ENCODE results near the gene ODC1.

Gene ODC1

DNA sequence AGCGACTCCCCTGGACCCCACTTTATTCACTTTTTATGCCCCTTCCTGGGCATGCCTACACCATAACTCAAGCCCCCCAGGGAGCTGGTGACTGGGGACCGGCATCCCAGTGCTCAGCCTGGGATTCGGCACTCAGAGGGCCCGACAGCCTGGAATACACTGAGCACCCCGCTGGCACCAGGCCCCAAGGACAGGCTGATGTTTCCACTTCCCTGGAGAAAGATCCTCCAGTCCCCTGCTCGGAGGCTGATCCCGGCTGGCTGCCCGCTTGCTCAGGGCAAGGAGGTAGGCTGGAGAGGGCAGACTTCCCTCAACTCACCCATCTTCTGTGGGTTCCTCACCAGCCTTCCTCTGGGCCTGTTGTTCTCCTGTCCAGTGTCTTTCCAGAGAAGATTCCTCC lies 36.6 kb downstream of the ODC1 start:
- Mint-ChIP-seq H3K36me3 (ENCODE audit: low read depth) (peaks cover 9% of the 10 kb centered on the region), H3K27ac (no peak overlapping the region), H3K9me3 (peaks cover 3% of the 10 kb centered on the region), H3K4me1 (peaks cover 39% of the 10 kb centered on the region), H3K4me3 (no peak overlapping the region), H3K27me3 (ENCODE audit: low read depth, poor library complexity) (peaks cover 20% of the 10 kb centered on the region)
- DNase-seq: no peak
- TF ChIP-seq, protein P1, sequence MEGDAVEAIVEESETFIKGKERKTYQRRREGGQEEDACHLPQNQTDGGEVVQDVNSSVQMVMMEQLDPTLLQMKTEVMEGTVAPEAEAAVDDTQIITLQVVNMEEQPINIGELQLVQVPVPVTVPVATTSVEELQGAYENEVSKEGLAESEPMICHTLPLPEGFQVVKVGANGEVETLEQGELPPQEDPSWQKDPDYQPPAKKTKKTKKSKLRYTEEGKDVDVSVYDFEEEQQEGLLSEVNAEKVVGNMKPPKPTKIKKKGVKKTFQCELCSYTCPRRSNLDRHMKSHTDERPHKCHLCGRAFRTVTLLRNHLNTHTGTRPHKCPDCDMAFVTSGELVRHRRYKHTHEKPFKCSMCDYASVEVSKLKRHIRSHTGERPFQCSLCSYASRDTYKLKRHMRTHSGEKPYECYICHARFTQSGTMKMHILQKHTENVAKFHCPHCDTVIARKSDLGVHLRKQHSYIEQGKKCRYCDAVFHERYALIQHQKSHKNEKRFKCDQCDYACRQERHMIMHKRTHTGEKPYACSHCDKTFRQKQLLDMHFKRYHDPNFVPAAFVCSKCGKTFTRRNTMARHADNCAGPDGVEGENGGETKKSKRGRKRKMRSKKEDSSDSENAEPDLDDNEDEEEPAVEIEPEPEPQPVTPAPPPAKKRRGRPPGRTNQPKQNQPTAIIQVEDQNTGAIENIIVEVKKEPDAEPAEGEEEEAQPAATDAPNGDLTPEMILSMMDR (IDR thresholded peaks at IDR 0.05): no peak

DNA sequence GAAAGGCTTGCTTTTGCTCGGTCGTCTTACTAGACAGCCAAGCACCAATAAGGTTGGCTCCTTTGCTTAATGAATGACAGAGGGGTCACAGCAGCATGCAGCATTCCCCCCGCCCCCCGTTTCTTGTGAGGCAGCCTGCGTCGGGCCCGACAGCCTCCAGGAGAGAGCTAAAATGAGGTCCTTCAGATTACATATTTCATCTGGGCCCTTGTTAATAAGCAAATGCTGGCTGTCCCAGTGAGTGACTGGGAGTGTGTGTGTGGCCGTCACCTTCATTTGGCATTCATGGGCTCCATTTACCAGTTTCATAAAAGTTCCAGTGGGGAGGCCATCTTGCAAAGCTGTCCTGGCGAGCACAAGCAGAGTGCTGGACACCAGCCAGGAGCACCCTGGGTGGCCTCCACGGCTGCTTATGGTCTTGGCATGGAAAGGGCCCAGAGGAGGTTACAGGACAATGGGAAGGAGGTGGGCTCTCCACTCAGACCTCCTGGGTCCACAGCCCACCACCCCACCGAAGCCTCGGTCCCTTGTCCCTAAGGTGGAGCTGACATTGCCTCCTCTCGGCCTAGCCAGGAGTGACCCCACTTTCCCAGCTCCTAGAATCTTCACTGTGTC lies 37.2 kb downstream of the ODC1 start:
- TF ChIP-seq, protein P1 (IDR thresholded peaks at IDR 0.05): no peak
- H3K27ac Mint-ChIP-seq: no peak overlapping the region
- no peak overlapping the region for H3K4me3 Mint-ChIP-seq
- DNase-seq: no peak
- H3K9me3 Mint-ChIP-seq: peaks cover 3% of the 10 kb centered on the region
- H3K4me1 Mint-ChIP-seq: peaks cover 40% of the 10 kb centered on the region
- peaks cover 18% of the 10 kb centered on the region for H3K27me3 Mint-ChIP-seq (ENCODE audit: low read depth, poor library complexity)
- H3K36me3 Mint-ChIP-seq (ENCODE audit: low read depth): peaks cover 9% of the 10 kb centered on the region

DNA sequence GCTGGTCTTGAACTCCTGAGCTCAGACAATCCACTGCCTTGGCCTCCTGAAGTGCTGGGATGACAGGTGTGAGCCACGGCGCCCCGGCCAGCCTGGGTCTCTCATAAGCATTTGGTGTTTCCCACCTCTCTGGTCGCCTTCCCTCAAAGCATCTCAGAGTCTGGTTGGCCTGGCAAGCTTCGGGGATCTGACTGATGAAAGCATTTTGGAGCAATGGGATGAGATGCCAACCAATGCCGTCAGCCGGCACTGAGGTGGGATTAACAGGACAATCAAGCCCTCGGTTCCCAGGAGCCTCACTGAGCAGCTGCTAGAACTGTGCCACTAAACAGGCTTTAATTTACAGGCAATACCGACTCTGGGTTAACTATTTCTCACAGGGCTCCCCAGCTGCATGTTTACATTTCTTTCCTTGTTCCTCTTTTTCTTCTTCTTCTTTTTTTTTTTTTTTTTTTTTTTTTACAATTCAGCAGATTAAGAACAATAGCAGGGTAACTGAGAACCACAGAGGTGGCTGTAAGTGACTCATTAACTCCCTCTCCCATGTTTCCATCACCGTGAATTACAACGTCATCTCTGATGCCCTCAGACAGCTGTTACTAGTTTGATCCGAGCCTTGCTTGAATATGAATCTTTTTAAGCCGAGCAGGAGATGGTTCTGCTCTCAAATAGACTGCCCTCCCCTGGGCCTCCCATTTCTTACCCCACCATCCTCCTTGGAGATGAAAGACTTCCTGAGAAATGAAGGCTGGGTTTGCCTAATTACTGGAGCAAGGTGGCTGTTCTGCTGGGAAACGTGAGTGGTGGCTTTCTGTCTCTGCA lies 37.9 kb downstream of the ODC1 start:
- no peak overlapping the region for H3K4me3 Mint-ChIP-seq
- no peak for DNase-seq
- peaks cover 18% of the 10 kb centered on the region for H3K27me3 Mint-ChIP-seq (ENCODE audit: low read depth, poor library complexity)
- peaks cover 9% of the 10 kb centered on the region for H3K36me3 Mint-ChIP-seq (ENCODE audit: low read depth)
- peaks cover 3% of the 10 kb centered on the region for H3K9me3 Mint-ChIP-seq
- H3K4me1 Mint-ChIP-seq: peaks cover 47% of the 10 kb centered on the region
- TF ChIP-seq, protein P1 (IDR thresholded peaks at IDR 0.05): no peak
- H3K27ac Mint-ChIP-seq: no peak overlapping the region

DNA sequence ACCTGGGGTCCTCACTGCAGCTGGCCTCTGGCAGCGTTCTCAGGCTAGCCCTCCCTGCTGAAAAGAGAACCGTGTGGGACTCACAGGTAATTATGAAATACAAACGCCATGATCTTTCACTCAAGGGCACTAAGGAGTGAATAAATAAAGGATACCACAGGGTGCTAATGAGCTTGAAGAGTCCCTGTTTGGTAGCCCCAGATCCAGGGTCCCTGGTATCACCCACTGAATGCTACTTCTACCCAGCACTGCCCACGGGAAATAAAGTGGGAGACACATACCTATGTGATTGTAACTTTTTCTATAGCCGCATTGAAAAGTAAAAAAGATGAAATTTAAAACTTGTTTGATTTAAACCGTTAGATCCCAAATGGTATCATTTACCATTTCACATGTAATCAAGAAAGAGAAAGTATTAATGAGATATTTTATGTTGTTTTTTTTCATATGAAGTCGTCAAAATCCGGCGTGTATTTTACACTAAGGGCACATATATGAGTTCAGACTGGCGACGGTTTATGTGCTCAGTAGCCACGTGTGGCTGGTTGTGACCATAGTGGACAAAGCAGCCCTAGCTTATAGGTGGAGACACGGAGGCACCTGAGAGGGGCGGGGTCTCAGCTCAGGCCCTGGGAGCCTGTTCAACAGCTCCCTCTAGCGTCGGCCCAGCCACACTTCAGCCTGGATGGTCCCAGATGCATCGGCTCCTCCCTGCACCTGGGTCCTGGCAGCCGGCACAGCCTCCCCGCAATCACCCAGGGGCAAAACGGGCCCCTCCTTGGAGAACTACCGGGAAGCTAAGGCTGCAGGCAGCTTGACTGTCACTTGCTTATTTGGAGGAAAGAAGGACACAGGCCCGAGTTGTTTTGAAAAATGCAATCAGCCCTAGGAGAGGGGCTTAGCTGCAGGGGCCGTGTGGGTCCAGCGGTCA lies 39.2 kb downstream of the ODC1 start:
- H3K4me3 Mint-ChIP-seq: no peak overlapping the region
- H3K27me3 Mint-ChIP-seq (ENCODE audit: low read depth, poor library complexity): peaks cover 19% of the 10 kb centered on the region
- peaks cover 9% of the 10 kb centered on the region for H3K36me3 Mint-ChIP-seq (ENCODE audit: low read depth)
- peak; percentile 86 for DNase-seq
- no peak overlapping the region for H3K27ac Mint-ChIP-seq
- peaks cover 54% of the 10 kb centered on the region for H3K4me1 Mint-ChIP-seq
- TF ChIP-seq, protein P1 (IDR thresholded peaks at IDR 0.05): peak; percentile 96
- peaks cover 3% of the 10 kb centered on the region for H3K9me3 Mint-ChIP-seq

DNA sequence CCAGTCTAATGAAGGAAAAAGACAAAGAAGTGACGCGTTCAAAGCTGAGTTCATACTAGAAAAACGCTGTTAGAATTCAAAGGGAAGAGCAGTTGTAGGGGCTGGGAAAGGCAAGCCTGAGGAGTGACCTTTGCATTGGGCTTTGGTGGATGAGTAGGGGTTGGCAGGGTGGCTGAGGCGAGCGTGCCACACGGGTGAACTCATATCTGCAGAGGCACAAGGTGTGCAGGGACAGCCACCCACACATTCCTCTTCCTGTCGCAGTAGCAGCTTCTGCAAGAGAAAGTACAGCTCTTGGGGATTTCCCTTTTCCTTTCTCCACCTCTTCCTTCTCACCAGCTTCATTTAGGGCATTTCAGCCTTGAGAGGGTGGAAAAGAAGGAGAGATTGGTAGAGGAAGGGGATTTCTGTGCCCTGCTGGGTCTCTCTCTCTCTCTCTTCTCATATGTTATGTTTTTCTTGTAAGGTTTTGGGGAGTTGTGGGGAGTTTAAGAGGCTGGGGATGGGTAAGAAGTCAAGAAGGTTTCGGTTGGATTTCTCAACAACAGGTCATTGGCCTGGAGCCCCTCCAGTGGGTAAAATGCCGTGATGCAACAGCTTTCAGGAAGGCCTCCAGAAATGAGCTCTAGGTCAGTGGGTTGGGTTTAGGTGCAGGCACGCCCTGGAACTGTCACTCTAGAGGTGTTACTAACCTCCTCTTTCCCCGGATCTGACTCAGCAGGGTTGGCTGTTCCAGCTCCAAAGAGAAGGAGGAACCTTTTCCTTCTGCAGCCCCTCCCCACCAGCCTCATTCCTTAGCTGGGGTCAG lies 40.1 kb downstream of the ODC1 start:
- peaks cover 19% of the 10 kb centered on the region for H3K27me3 Mint-ChIP-seq (ENCODE audit: low read depth, poor library complexity)
- peaks cover 3% of the 10 kb centered on the region for H3K9me3 Mint-ChIP-seq
- DNase-seq: no peak
- TF ChIP-seq, protein P1 (IDR thresholded peaks at IDR 0.05): no peak
- peak overlapping the region; percentile 12 for H3K27ac Mint-ChIP-seq
- no peak overlapping the region for H3K4me3 Mint-ChIP-seq
- peaks cover 9% of the 10 kb centered on the region for H3K36me3 Mint-ChIP-seq (ENCODE audit: low read depth)
- peaks cover 52% of the 10 kb centered on the region for H3K4me1 Mint-ChIP-seq

All from nephron progenitor cell (in vitro differentiated cells).